ENCODE measurements around the gene EFHC1. TPM values are rescaled to one million over a fixed set of nuclear protein-coding genes. Genes with fewer than 3 reads are reported as not detected.

The EFHC1 gene
- total RNA-seq, 2 experiments from 2014 or later, result 3.4 to 4.8 TPM

- no peak for ATAC-seq (ENCODE audit: poor library complexity)
- ChIA-PET POLR2A (no interaction called here), CTCF (interaction anchor here (0.6 to 1.1 kb wide), 4 partner anchors 12 to 980 kb away, joined by 3 to 5 read pairs (median 3); no protein-coding TSS in a partner anchor)
- DNase-seq, result no peak
- intact Hi-C loops (cut with DNase I, micrococcal nuclease), result no loop called here
- Mint-ChIP-seq H3K36me3 (ENCODE audit: low read depth) (peaks cover 12% of the 10 kb centered on the region), H3K27ac (no peak overlapping the region), H3K9me3 (no peaks in the 10 kb centered on the region), H3K27me3 (no peaks in the 10 kb centered on the region), H3K4me1 (ENCODE audit: low read depth) (peaks cover 12% of the 10 kb centered on the region), H3K4me3 (no peak overlapping the region)
- TF ChIP-seq CTCF (IDR thresholded peaks at IDR 0.05), result no peak
- Histone ChIP-seq H3K9me3 (ENCODE audit: control insufficient read depth in 1 of 2, insufficient read depth in 1 of 2, low read length in 2 of 2) (no peaks in the 10 kb centered on the region), H3K36me3 (ENCODE audit: insufficient read depth, low read length) (peaks cover 9% of the 10 kb centered on the region), H3K4me3 (ENCODE audit: low read length) (no peak overlapping the region), H3K27ac (ENCODE audit: low read depth in 1 of 2, low read length in 2 of 2) (no peak overlapping the region), H3K27me3 (ENCODE audit: control insufficient read depth in 1 of 2, insufficient read depth in 2 of 2, low read length in 2 of 2) (no peaks in the 10 kb centered on the region), H3K4me1 (ENCODE audit: insufficient read depth, low read length) (peaks cover 4% of the 10 kb centered on the region)
Measured at GRCh38 chr6:52530351-52530750, 110.2 kb downstream of the EFHC1 start.

- intact Hi-C loops (cut with DNase I, micrococcal nuclease), result no loop called here
- ATAC-seq (ENCODE audit: poor library complexity) (no peak), DNase-seq (no peak)
- Mint-ChIP-seq H3K4me3 (no peak overlapping the region), H3K4me1 (ENCODE audit: low read depth) (peaks cover 18% of the 10 kb centered on the region), H3K36me3 (ENCODE audit: low read depth) (peaks cover 18% of the 10 kb centered on the region), H3K27ac (no peak overlapping the region), H3K27me3 (no peaks in the 10 kb centered on the region), H3K9me3 (no peaks in the 10 kb centered on the region)
- H3K27ac ChIP-seq (ENCODE audit: low read depth in 1 of 2, low read length in 2 of 2), result no peak overlapping the region
- ChIA-PET POLR2A (no interaction called here), CTCF (interaction anchor here (0.7 to 1.1 kb wide), 3 partner anchors 8 to 255 kb away, joined by 3 to 5 read pairs (median 4); no protein-coding TSS in a partner anchor)
- H3K4me1 ChIP-seq (ENCODE audit: insufficient read depth, low read length), result peaks cover 9% of the 10 kb centered on the region
- H3K4me3 ChIP-seq (ENCODE audit: low read length), result no peak overlapping the region
- no peaks in the 10 kb centered on the region for H3K9me3 ChIP-seq (ENCODE audit: control insufficient read depth in 1 of 2, insufficient read depth in 1 of 2, low read length in 2 of 2)
- no peak for TF ChIP-seq CTCF (IDR thresholded peaks at IDR 0.05)
- H3K36me3 ChIP-seq (ENCODE audit: insufficient read depth, low read length), result peaks cover 9% of the 10 kb centered on the region
- H3K27me3 ChIP-seq (ENCODE audit: control insufficient read depth in 1 of 2, insufficient read depth in 2 of 2, low read length in 2 of 2), result no peaks in the 10 kb centered on the region
Measured at GRCh38 chr6:52531396-52531795, 111.3 kb downstream of the EFHC1 start.

GRCh38 chr6:52531834-52532233 lies 111.7 kb downstream of the EFHC1 start:
- H3K27me3 ChIP-seq (ENCODE audit: control insufficient read depth in 1 of 2, insufficient read depth in 2 of 2, low read length in 2 of 2), result no peaks in the 10 kb centered on the region
- Mint-ChIP-seq H3K27me3 (no peaks in the 10 kb centered on the region), H3K9me3 (no peaks in the 10 kb centered on the region), H3K4me1 (ENCODE audit: low read depth) (peaks cover 23% of the 10 kb centered on the region), H3K36me3 (ENCODE audit: low read depth) (peaks cover 18% of the 10 kb centered on the region), H3K27ac (no peak overlapping the region), H3K4me3 (no peak overlapping the region)
- no peaks in the 10 kb centered on the region for H3K9me3 ChIP-seq (ENCODE audit: control insufficient read depth in 1 of 2, insufficient read depth in 1 of 2, low read length in 2 of 2)
- no peak for DNase-seq
- POLR2A ChIA-PET, result no interaction called here
- no peak overlapping the region for H3K4me3 ChIP-seq (ENCODE audit: low read length)
- TF ChIP-seq CTCF (IDR thresholded peaks at IDR 0.05), result no peak
- intact Hi-C loops (cut with DNase I, micrococcal nuclease), result no loop called here
- no peak overlapping the region for H3K27ac ChIP-seq (ENCODE audit: low read depth in 1 of 2, low read length in 2 of 2)
- CTCF ChIA-PET, result no interaction called here
- ATAC-seq (ENCODE audit: poor library complexity), result no peak
- peaks cover 13% of the 10 kb centered on the region for H3K4me1 ChIP-seq (ENCODE audit: insufficient read depth, low read length)
- H3K36me3 ChIP-seq (ENCODE audit: insufficient read depth, low read length), result peaks cover 9% of the 10 kb centered on the region
